HG03558 (cell line): ENCODE data around the gene MRGPRX4.
"Not testable (repeated sequence)": the region's sequence is repeated elsewhere in the genome, so short reads cannot be mapped to it uniquely, and the experiment has no call there.

Experiments used
- ATAC-seq: cut with Tn5 transposase; IDR thresholded peaks from one replicate; pipeline ENCODE4 v1.9.1; 2021; ENCODE audit warnings: moderate number of reproducible peaks; ENCODE audit not compliant: unreplicated experiment; ENCODE audit errors: extremely low read depth

The MRGPRX4 gene

DNA sequence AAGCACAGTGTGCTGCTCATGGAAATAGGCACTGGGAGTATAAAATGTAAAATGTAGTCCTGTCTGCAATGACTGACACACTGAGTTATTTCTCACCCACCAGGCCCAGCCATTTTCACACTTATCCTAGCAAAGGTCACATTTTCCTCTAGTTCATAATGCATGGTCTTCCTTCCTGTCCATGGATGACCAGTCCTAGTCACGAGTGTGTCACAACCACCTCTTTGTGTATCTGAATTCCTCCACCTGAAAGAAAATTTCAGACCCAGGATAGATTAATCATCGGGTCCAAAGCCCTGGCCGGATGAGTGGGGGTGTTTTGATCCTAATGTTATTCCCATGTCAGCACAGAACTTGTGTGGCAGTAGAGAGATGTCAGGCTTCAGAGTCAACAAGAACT lies at the start of gene MRGPRX4:
MRGPRX4 (plus strand) TSS at position 172 of the 400 bp plus-strand sequence. CDS start 420 bp downstream, outside the sequence.
- no peak for ATAC-seq

DNA sequence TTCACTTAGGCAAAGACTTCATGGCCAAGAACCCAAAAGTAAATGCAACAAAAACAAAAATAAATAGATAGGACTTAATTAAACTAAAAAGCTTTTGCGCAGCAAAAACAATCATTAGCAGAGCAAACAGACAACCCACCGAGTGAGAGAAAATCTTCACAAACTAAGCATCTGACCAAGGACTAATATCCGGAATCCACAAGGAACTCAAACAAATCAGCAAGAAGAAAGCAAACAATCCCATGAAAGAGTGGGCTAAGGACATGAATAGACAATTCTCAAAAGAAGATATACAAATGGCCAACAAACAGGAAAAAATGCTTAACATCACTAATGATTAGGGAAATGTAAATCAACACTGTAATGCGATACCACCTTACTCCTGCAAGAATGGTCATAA lies 41.5 kb upstream of the MRGPRX4 start:
- not testable (repeated sequence) for ATAC-seq

DNA sequence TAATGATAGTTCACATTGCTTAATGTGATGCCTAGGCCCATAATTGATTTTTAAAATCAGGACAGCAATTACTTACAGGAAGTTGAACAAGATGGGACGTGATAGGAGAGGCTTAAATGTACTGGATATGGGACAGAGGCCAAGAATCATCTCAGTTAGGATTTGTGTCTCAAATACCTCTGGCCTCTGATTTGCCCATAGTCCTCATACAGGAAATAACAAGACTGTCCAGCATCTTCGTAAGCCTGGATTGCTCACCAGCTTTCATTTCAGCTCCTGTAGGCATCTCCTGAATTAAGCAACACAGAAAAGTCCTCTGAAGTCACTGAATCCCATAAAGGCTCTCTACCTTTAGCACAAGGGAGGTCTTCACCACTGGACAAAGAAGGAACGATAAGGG lies 40.3 kb upstream of the MRGPRX4 start, which contains the start of gene MRGPRX3:
MRGPRX3 (plus strand) TSS at position 231 of the 400 bp plus-strand sequence. CDS start 4,632 bp downstream, outside the sequence.
- no peak for ATAC-seq

DNA sequence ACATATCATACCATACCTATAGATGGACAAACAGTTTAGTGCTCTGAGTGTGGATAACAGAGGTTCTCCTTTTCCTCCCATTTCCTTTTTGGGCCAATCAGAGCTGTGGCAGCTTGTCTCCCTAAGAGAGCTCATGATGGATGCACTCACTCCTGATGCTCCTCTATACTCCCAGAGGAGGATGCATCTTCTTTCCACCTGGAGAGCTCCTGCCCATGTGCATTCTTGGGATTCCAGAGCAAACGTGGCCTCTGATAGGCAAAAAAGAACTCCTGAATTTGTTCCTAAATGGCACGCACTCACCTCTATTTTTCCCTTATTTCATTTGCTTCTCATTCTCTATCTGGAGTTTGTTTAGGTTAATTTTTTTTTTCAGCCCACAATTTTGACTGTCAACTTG lies 37.3 kb upstream of the MRGPRX4 start:
- ATAC-seq = no peak

DNA sequence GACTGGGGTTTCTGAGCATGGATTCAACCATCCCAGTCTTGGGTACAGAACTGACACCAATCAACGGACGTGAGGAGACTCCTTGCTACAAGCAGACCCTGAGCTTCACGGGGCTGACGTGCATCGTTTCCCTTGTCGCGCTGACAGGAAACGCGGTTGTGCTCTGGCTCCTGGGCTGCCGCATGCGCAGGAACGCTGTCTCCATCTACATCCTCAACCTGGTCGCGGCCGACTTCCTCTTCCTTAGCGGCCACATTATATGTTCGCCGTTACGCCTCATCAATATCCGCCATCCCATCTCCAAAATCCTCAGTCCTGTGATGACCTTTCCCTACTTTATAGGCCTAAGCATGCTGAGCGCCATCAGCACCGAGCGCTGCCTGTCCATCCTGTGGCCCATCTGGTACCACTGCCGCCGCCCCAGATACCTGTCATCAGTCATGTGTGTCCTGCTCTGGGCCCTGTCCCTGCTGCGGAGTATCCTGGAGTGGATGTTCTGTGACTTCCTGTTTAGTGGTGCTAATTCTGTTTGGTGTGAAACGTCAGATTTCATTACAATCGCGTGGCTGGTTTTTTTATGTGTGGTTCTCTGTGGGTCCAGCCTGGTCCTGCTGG lies 35.3 kb upstream of the MRGPRX4 start:
- ATAC-seq = no peak

DNA sequence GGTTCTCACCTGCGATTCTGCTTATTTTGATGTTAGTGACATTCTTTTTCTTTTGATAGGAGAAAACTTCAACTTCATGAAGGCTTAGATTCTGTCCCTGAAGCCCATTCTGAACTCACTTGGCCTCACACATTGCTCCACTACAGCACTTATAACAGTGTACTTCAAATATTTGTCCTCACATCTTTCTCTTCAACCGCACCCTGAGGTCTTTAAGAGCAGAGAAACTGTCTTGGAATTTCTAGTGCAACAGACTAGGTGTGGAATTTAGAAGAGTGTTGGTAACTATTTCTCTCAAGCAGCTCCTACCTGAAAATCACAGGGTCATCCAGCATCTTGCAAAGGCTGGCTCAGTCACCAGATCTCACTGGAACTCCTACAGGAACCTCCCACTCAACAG lies 32.5 kb upstream of the MRGPRX4 start:
- no peak for ATAC-seq

DNA sequence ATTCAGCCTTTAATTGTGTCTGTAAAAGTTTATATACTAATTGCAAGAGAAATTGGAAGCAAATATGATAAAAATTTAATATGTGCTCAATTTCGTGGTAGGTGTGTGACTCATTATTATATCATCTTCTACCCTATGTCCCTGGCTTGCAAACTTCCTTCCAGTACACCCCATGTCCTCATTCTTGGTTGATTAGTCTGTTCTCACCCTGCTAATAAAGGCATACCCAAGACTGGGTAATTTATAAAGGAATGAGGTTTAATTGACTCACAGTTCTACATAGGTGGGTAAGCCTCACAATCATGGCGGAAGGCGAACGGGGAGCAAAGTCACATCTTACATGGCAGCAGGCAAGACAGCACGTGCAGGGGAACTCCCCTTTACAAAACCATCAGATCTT lies 28.4 kb upstream of the MRGPRX4 start:
- no peak for ATAC-seq

DNA sequence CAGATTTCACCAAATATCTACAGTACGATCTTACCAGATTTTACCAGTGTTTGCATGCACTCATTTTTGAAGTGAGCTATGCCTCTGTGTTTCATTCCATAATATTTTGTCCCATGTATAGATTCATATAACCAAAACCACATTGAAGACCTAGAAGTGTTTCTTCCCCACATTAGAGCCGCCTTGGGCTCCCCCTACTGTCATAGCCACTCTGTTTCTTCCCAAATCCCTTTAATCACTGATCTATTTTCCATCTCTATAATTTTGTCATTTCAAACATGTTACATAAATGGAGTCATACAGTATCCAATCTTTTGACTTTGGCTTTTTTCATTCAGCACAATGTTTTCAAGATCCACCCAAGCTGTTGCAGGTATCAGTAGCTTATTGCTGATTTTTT lies 27.6 kb upstream of the MRGPRX4 start:
- ATAC-seq = no peak

DNA sequence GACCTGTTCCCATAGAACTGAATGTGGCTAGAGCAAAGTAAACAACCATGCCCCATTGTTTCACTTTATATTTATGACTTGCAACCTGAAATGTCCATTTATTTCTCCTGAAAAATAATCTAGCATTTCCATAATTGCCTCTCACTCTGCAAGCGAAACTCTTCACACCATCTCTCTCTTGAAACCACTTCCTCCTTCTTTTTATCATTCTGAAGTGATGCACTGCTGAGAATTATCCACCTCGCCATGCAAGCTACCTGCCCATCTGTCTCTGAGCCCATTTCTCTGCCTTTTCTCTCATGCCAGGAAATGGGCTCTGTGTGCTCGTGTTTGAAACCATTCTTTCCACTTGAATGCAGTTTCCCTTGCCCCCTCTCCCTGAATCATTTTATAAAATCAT lies 26.8 kb upstream of the MRGPRX4 start:
- no peak for ATAC-seq

DNA sequence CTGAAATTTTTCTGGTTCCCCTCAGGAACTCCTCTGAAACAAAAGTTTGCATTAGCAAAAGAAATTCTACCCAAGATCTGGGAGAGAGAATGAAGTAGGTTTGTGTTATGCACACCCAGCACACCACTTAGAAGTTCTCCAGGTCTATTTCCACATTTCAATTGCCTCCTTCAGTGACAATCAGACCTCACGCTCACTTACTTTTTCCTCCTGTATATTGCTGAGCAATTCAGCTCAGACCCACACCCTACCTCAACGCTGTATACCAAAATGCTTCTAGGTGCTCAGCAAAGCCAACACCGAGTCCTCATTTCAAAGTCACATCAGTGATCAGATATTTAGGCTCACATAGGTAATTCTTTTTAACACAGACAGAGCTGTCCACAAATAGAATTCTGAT lies 21.1 kb upstream of the MRGPRX4 start:
- ATAC-seq = no peak

DNA sequence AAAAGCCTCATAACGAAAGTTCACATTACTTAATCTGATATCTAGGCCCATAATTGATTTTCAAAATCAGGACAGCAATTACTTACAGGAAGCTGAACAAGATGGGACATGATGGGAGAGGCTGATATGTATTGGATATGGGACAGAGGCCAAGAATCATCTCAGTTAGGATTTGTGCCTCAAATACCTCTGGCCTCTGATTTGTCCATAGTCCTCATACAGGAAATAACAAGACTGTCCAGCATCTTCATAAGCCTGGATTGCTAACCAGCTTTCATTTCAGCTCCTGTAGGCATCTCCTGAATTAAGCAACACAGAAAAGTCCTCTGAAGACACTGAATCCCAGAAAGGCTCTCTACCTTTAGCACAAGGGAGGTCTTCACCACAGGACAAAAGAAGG lies 4.3 kb upstream of the MRGPRX4 start:
- ATAC-seq = no peak

DNA sequence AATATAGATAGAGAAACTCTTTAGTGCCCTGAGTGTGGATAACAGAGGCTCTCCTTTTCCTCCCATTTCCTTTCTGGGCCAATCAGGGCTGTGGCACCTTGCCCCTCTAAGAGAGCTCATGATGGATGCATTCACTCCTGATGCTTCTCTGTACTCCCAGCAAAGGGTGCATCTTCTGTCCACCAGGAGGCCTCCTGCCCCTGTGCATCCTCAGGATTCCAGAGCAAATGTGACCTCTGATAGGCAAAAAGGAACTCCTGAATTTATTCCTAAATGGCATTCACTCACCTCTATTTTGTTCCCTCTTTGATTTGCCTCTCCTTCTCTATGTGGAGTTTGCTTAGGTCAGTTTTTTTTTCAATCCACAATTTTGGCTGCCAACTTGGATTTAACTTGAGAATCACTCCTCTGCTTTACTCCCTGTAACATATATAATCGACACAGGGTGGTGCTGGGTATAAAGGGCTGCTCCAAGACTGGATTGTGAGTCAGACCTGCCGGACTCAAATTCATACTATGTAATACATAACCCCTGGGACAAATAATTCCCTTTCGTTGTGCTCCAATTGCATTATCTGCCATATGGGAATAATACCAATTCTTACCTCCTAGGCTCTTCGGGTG lies 1.1 kb upstream of the MRGPRX4 start:
- no peak for ATAC-seq

DNA sequence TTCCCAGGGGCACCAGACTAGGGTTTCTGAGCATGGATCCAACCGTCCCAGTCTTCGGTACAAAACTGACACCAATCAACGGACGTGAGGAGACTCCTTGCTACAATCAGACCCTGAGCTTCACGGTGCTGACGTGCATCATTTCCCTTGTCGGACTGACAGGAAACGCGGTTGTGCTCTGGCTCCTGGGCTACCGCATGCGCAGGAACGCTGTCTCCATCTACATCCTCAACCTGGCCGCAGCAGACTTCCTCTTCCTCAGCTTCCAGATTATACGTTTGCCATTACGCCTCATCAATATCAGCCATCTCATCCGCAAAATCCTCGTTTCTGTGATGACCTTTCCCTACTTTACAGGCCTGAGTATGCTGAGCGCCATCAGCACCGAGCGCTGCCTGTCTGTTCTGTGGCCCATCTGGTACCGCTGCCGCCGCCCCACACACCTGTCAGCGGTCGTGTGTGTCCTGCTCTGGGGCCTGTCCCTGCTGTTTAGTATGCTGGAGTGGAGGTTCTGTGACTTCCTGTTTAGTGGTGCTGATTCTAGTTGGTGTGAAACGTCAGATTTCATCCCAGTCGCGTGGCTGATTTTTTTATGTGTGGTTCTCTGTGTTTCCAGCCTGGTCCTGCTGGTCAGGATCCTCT lies 709 bp downstream of the MRGPRX4 start:
- no peak for ATAC-seq

DNA sequence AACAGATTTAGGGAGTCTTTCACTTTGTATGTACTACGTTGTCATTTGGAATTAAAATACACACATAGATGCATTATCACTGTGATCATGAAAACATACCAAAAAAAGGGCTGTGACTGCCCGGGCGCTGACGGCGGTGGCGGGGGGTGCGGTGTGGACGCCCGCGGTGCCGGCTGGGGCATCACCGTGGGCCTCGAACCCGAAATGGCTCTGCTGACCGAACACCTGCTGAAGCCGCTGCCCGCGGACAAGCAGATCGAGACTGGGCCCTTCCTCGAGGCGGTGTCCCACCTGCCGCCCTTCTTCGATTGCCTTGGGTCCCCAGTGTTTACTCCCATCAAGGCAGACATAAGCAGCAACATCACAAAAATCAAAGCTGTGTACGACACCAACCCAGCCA lies 16.2 kb downstream of the MRGPRX4 start:
- ATAC-seq = no peak

DNA sequence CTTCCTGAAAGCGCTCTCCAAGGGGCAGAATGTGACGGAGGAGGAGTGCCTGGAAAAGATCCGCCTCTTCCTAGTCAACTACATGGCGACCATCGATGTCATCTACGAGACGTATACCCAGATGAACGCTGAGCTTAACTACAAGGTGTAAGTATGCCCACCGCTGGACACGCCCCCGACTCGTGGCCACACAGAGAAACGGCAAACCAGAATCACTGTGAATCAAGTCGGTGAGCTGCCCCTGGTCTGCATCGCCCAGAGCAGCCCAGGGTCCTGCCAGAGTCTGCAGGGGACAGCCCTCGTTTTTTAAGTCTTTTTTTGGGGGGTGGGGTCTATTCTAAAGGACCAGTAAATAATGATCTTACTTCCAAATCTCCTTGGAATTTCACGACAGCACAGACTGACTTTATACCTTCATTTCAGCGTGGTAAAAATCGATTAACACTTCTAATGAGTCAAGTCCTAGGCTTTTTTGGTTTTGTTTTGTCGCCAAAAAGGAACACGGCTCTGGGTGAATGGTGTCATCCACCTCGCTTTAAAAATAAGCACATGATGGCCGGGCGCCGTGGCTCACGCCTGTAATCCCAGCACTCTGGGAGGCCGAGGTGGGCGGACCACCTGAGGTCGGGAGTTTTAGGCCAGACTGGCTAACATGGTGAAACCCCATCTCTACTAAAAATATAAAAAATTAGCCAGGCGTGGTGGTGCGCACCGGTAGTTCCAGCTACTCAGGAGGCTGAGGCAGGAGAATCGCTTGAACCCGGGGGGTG lies 17.0 kb downstream of the MRGPRX4 start:
- ATAC-seq = not testable (repeated sequence)

DNA sequence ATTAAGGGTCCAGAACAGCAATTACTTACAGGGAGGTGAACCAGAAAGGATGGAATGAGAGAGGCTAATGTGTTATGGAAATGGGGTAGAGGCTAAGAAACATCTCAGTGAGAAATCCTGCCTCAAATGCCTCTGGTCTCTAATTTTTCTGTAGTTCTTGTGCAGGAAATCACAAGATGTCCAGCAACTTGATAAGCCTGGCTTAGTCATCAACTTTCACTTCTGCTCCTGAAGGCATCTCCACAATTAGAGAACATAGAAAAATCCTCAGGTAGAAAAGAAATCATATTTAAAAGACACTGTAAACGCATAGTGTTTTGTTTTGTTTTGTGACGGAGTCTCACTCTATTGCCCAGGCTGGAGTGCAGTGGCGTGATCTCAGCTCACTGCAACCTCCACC lies 18.7 kb downstream of the MRGPRX4 start:
- no peak for ATAC-seq

DNA sequence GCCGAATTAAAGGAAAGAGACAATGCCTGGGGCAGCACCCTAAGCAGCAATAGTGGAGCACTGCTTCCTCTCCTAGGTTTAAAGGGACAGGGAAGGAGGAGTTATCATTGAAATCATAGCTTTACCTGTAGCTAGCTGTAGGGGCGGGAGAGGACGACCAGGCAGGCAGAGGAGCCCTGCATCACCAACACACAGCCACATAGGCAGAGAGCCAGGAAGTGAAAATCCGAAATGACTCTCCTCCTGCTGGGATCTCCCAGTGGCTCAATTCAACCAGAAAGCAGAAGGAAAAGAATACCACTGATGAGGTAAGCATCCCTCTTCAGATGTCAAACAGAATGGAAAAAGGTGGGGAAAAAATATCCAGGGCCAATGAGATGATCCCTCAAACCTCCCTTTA lies 20.4 kb downstream of the MRGPRX4 start:
- no peak for ATAC-seq

DNA sequence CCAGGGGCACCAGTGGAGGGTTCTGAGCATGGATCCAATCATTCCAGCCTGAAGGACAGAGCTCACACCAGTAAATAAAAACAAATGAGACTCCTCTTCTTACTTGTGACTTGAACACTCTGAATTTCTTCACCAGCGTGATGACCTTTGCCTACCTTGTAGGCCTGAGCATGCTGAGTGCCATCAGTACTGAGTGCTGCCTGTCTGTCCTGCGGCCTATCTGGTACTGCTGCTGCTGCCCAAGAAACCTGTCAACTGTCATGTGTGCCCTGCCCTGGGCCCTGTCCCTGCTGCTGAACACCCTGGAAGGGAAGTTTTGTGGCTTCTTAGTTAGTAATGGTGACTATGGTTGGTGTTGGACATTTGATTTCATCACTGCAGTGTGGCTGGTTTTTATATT lies 23.9 kb downstream of the MRGPRX4 start:
- no peak for ATAC-seq

DNA sequence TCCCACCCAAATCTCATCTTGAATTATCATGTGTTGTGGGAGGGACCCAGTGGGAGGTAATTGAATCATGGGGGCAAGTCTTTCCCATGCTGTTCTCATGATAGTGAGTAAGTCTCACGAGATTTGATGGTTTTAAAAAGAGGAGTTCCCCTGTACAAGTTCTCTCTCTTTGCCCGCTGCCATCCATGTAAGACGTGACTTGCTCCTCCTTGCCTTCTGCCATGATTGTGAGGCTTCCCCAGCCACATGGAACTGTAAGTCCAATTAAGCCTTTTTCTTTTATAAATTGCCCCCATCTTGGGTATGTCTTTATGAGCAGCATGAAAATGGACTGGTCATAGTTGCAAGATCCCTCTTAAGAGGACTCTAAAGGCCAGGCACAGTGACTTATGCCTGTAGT lies 25.1 kb downstream of the MRGPRX4 start:
- not testable (repeated sequence) for ATAC-seq

DNA sequence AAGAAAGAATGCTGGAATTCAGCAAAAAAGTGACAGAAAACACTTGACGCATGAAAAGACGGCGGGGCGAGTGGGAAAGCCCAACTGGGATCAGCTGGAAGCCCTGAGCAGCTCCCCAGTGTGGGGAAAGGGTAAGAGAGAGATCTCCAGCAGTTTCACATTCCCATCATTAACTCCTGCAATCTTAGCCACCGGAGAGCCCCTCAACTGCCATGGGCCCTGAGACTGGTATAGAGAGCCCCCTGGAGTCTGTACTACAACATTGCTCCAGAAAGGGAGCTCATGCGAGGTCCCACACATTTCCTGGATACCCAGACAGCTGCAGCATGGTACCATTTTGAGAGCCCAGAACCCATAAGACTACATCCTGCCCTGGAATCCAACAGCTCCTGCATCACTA lies 31.1 kb downstream of the MRGPRX4 start:
- ATAC-seq = no peak

DNA sequence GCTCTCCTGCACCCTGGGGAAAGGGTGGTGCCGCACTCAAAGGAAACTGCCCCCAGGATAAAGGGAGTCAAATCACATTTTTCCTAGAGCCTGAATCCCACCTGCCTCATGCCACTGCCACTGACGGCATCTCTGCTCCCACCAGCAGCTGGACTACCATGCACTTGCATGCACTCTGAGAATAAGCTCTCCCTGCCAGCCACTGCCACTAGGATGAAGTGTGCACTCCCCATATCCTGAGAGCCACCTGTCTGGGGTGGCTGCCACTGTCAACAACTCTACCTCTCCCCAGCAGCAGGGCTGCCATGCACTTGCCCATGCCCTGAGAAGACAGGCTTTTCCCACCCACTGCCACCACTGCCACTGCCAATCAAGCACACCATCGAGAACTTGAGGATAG lies 31.6 kb downstream of the MRGPRX4 start:
- no peak for ATAC-seq
